Stimulated activated CD8-positive, alpha-beta memory T cell treated with anti-CD3 and anti-CD28 coated beads, Interleukin-12 subunit alpha, Interleukin-12 subunit beta, amount 100 ng/mL, for 4 hours (primary cell): ENCODE results near the gene KDM4C.

Experiments
- DNase-seq: peaks from one replicate; pipeline ENCODE4 v3.0.0-alpha.2; 2020; ENCODE audit warnings: low read depth

The KDM4C gene

GRCh38 chr9:7103367-7103766, 345.6 kb downstream of the KDM4C start:
- DNase-seq = no peak

DNA sequence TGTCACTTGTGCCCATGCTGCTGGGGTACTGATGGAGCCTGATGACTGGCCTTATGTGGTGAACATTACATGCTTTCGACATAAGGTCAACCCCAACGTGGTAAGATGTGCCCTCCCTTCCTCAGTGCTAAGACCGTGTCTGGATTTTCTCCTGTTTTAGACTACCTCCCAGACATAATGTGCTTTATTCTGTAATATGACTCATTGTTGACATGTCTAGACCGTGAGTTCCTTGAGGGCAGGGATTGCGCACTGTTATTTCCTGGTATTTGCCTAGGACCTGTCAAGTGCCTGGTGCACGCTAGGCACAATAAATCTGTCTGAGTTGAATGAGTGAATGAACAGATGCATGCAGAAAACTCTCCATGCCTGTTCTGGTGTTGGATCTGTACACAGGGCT, 346.0 kb downstream of the KDM4C start:
- no peak for DNase-seq

- no peak for DNase-seq
These were observed 346.9 kb downstream of the KDM4C start for GRCh38 chr9:7104625-7105024.

GRCh38 chr9:7105095-7105494, 347.3 kb downstream of the KDM4C start:
- no peak for DNase-seq

DNA sequence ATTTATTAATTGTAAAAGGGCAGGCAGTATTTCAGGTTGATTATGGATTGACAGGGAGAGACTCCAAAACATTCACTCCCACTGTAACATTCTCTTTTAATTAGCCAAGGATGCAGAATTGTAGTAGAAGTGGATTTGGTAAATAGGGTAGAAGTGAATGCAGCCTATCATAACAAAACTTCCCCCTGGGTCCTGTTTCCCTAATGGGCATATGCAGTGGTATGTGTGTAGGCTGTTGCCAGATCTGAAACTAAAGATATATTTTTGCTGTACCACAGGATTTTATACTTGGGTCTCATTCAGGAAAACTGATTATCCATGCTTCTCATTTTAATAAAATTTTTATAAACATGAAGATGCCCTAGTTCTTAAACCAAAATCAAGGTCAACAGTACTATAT, 351.2 kb downstream of the KDM4C start:
- DNase-seq = no peak

GRCh38 chr9:7111413-7111812, 353.6 kb downstream of the KDM4C start:
- DNase-seq = no peak

DNA sequence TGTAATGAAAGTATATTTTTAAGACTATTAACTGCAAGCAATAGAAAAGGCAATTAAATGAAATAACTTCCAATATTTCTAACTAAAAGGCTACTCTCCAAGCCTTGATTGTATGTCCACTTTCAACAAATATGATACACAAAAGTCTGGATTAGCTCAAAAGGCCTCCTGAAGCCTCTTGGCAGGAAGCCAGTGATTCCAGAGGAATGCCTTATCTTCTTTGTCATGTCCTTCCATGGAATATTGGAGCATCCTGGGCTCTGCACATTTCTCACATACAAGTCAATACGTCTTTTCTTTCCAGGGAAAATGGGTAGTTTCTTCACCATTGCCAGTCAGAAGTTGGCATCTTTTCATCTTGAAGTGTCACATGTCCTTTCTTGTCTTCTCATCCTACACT, 357.8 kb downstream of the KDM4C start:
- no peak for DNase-seq

DNA sequence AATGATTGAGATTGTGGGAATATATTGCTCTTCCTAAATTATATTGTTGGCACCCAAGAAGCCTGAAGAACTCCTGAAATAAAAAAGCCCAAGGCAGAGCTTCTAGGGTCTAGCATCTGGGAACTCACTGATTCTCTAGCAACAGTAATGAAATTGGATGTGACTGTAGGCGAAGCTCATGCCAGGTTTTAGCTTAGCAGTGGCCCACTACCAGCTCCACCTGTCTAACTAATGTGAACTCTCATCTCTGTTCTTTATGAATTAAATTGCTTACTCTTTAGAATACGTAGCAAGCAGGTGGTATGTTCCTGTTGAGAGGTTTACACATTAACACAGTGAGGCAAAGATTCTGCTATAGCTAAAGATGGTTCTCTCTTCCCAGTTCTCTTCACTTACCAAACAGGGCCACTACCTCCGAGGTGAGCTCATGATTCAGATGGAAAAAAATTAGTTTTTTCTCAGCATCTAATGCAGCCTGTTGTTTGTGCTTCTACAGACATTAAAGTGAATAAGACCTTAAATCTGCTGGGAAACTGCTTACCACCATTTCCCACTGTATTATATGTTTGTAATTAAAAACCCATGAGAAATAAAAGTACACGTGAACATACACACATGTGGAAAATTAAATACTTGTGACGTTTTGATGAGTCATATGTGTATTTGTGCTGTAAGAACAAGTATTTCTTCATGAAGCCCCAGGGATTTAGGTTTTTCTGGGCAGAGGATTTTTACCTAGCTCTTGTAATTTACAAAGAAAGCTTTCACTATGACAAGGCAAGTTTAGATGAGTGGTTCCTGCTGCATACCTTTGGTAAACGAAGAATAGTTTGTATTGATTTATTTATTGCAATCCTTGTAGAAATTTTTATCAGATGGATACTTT, 360.1 kb downstream of the KDM4C start:
- no peak for DNase-seq

- no peak for DNase-seq
These were observed 360.9 kb downstream of the KDM4C start for GRCh38 chr9:7118633-7119032.

GRCh38 chr9:7119612-7120011, 361.8 kb downstream of the KDM4C start:
- DNase-seq = no peak

DNA sequence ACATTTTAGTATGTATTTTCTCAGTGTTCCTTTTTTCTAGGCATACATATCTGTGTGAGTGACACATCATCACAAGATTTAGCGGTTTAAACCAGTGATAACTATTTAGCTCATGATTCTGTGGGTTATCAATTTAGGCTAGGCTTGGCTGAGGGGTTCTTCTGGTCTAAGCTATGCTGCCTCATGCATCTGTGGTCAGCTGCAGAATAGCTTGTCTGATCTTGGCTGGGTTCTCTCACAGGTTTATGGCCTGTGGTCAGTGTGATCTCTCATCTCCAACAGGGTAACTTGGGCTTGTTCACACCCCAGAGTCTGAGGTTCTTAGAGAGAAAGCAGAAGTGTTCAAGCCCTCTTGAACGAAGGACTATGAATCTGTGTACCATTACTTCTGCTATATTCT, 363.3 kb downstream of the KDM4C start:
- peak; percentile 4 for DNase-seq

DNA sequence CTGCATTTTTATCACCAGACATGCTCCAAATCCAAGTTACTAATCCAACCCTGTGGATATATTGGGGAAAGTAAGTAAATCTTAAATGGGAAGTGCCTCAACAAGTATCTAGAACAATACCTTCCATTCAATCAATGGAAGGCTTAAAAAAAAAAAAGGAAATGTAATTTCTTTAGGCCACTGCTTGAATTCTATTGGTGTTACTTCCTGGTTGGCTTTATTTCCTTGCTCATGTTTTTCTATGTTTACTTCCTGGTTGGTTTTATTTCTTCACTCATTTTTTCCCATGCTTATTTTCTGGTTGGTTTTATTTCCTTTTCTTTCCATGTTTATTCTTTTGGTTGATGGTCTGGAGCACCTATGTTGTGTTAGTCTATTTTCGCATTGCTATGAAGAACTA, 363.9 kb downstream of the KDM4C start:
- DNase-seq = no peak

DNA sequence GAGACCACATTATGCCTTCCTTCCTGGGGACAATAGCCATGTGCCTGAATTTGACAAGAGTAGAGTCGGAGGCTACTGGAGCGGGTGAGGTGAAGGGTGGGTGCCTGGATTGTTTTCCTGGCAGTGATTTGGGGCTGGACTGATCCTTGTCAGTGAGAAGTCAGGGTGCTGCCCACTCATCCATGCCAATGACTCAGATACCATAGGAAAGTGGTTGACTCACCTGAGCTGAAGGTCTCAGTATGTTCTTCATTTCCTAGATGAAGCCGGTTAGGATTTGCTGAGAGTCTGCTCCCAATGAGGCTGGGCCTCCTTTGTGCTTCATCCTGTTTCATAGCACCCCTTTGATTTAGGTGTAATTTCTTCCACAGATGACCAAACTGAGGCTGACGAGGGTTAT, 366.0 kb downstream of the KDM4C start:
- DNase-seq = no peak

GRCh38 chr9:7125231-7125630, 367.5 kb downstream of the KDM4C start:
- no peak for DNase-seq

DNA sequence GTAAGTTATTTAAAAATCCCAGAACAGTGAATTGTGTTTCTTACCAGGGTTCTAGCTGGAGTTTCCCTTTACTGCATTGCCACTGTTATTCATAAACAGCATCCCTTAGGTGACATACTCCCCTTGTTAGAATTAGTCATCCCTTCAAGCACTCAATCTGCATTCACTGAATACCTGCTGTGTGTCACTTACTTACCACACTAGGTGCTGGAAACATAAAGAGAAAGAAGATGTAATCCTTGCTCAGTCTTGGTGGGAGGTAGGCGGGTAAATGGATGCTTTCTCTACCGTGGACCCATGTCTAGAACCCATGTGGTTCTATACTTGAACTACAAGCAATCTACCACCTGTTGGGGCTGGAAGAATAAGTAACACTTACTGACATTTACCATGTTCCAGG, 371.6 kb downstream of the KDM4C start:
- DNase-seq = no peak

DNA sequence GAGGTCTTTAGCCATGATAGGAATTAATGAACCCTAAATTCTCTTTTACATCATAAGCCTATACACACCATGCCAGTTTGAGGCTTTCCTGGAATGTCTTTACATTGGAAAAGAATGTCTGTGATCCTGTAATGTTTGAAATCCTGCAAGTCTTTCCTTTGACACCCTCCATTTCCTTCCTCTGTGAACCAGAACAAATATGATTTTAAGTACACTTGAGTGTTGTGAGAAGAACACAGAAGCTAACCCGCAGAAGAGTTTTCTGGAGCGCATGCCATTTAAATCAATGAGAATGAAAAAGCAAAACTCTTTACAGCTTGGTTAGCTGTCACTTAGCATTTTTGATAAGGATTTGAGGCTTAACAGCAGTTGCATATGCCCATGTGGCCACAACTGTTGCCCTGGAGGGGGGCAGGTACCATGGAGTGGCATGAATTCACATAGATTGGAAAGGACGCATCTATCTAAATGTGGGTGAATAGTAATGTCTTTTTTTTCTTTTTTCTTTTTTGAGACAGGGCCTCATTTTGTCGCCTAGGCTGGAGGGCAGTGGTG, 372.6 kb downstream of the KDM4C start:
- no peak for DNase-seq

GRCh38 chr9:7132605-7133004, 374.8 kb downstream of the KDM4C start:
- DNase-seq = no peak

DNA sequence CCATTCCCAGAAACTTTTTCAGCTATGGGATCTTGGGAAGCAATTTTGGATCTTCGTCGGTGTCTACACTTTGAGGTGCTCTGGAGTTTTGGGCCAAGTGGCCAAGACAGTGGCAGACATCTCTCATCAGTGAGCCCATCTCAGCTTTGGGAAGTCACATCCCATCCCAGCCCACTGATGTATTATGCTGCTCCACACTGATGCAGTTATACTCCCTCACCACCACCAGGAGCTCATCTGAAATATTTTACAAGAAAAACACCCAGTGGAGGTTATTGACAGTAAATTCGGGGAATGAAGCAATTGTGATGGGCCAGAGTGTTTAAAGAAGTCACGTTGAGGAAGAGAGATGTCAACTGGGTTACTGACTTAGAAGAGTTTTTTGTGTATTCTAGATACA, 378.0 kb downstream of the KDM4C start:
- no peak for DNase-seq

GRCh38 chr9:7137040-7137439, 379.3 kb downstream of the KDM4C start:
- no peak for DNase-seq

DNA sequence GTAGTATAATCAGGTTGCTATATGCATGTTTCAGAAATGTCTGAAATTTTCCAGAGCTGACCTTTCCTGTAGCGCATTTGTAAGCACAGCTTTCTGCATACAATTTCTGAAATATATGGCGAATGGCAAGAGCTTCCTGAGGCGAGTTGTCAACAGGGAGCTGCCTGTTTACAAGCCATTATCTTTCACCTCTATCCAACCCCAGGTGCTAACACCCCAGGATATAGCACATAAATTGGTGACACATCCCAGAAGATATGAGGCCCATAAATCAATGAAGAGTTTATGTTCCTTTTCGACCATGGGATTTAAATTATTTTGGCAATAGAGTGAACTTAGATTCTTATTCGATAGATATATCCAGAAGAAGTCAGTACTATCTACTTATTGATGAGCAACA, 379.8 kb downstream of the KDM4C start:
- no peak for DNase-seq

DNA sequence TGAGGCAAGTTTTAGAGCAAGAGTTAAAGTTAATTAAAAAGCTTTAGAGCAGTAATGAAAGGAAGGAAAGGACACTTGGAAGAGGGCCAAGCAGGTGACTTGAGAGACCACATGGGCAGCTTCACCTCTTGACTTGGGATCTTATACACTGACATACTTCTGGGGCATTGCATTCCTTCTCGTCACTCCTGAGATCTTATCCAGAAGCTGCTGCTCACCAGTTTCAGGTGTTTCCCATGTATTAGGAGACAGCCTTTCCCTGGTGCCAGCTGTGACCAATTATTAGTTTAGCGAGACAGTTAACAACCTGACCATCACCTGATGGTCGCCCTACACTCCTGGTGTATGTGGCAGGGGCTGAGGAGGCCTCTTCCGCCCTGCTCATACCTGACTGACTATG, 382.1 kb downstream of the KDM4C start:
- DNase-seq = no peak

DNA sequence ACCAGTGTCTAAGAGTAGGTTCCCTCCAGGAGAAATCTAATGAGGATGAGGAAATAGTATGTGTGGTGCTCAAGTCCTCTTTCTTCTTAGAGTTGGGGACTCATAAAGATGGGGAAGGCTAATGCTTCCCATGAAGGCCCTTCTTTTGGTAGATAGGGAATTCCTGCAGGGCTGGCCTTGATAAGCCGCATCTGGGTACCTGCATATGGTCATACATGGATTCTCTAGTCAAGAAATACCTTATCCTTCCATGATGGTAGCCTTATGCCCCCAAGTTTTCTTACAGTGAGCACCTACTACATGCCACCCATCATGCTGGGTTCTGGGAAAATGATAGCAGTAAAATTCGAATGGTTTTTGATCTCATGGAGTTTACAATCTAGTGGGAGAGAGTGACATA, 382.6 kb downstream of the KDM4C start:
- DNase-seq = no peak

- no peak for DNase-seq
These were observed 385.9 kb downstream of the KDM4C start for GRCh38 chr9:7143645-7144200.
